A549 (cell line): ENCODE measurements around the gene SLC22A2. TPM values are rescaled to one million over a fixed set of nuclear protein-coding genes. Genes with fewer than 3 reads are reported as not detected.
A peak's percentile ranks its signal among the peaks of the same experiment; 100 is the strongest.

Source experiments
- ATAC-seq, 2 experiments: fragments of 200-7000 bp in 1 of 2; fragments of >200 bp in 1 of 2; cut with Nextera tagmentation in 1 of 2; cut with Tn5 transposase in 1 of 2; 3 replicates each; pipeline versions ENCODE4 v1.8.0 to v1.9.1; 2018 to 2020; ENCODE audit warnings: mild to moderate bottlenecking in 1 of 2, moderate library complexity in 1 of 2
- CTCF ChIA-PET: fragments of 300-600 bp; sonication (Branson Sonifier 250); formaldehyde crosslinking; extraction: SDS; loops from one replicate; lab custom pipeline; 2021; ENCODE audit warnings: antibody characterized with exemption, inconsistent platforms; lab: Yijun Ruan, JAX
- POLR2A ChIA-PET: fragments of 350-600 bp; formaldehyde crosslinking; extraction: SDS; loops from one replicate; lab custom pipeline; 2021; ENCODE audit warnings: antibody characterized with exemption, inconsistent platforms; lab: Yijun Ruan, JAX
- DNase-seq, 2 experiments: peaks; one replicate each; pipeline versions ENCODE4 v3.0.0 to v3.0.0-alpha.2; 2011 to 2016; ENCODE audit warnings: low read depth in 1 of 2, low spot score in 1 of 2
- FAIRE-seq: peaks from 2 replicates; lab custom pipeline; 2011; peaks lifted over from hg19 to GRCh38; lab: Jason Lieb, UNC
- H3K27ac ChIP-seq, 2 experiments: fragments of >200 bp; sonication (Bioruptor Twin); formaldehyde crosslinking; 3 replicates each; pipeline ENCODE4 v1.5.1; 2016 to 2017
- H3K4me1 ChIP-seq: fragments of >200 bp; sonication (Bioruptor Twin); formaldehyde crosslinking; 3 replicates; pipeline ENCODE4 v1.6.1; 2016
- H3K4me2 ChIP-seq: fragments of >200 bp; sonication (Bioruptor Twin); formaldehyde crosslinking; 3 replicates; pipeline ENCODE4 v1.6.1; 2016
- H3K4me3 ChIP-seq: fragments of >200 bp; sonication (Bioruptor Twin); formaldehyde crosslinking; 3 replicates; pipeline ENCODE4 v1.5.1; 2016
- H3K9me3 ChIP-seq: fragments of >200 bp; sonication (Bioruptor Twin); formaldehyde crosslinking; 3 replicates; pipeline ENCODE4 v1.6.1; 2016
- ATOH8 ChIP-seq: fragments of 250-450 bp; sonication (Bioruptor Pico); IDR thresholded peaks from 2 replicates; pipeline ENCODE4 v1.5.0; 2020; ENCODE audit warnings: low read depth, mild to moderate bottlenecking, moderate library complexity
- BCL3 ChIP-seq: fragments of >200 bp; sonication (Bioruptor Twin); formaldehyde crosslinking; IDR thresholded peaks from 3 replicates; pipeline ENCODE4 v1.6.1; 2016
- BHLHE40 ChIP-seq: IDR thresholded peaks from 2 replicates; pipeline ENCODE4 v1.6.1; 2012; ENCODE audit warnings: low read depth, low read length, inconsistent platforms
- EHF ChIP-seq: fragments of 250-450 bp; sonication (Bioruptor Pico); IDR thresholded peaks from 2 replicates; pipeline ENCODE4 v1.5.0; 2020; ENCODE audit warnings: mild to moderate bottlenecking
- EHMT2 ChIP-seq: fragments of 200-600 bp; sonication (generic); IDR thresholded peaks from 2 replicates; pipeline ENCODE4 v1.6.1; 2016; ENCODE audit warnings: antibody characterized with exemption, low read depth, mild to moderate bottlenecking, moderate library complexity
- ELK1 ChIP-seq: fragments of 150-350 bp; IDR thresholded peaks from 2 replicates; pipeline ENCODE4 v1.6.1; 2014; ENCODE audit warnings: low read depth, mild to moderate bottlenecking, low read length
- ESRRA ChIP-seq: fragments of 150-350 bp; IDR thresholded peaks from 2 replicates; pipeline ENCODE4 v1.6.1; 2014; ENCODE audit warnings: mild to moderate bottlenecking, low read length, borderline replicate concordance
- GATA3 ChIP-seq: IDR thresholded peaks from 2 replicates; pipeline ENCODE4 v1.6.1; 2012; ENCODE audit warnings: borderline replicate concordance
- HES2 ChIP-seq: fragments of >200 bp; sonication (Bioruptor Twin); formaldehyde crosslinking; IDR thresholded peaks from 2 replicates; pipeline ENCODE4 v1.6.1; 2016
- HEYL ChIP-seq: fragments of 250-450 bp; sonication (Bioruptor Pico); IDR thresholded peaks from 2 replicates; pipeline ENCODE4 v1.8.0; 2021; ENCODE audit warnings: mild to moderate bottlenecking, moderate library complexity
- HOXA7 ChIP-seq: fragments of 250-450 bp; sonication (Bioruptor Pico); IDR thresholded peaks from 2 replicates; pipeline ENCODE4 v1.5.0; 2020; ENCODE audit warnings: mild to moderate bottlenecking, moderate library complexity
- KDM1A ChIP-seq: fragments of 200-600 bp; sonication (generic); IDR thresholded peaks from 2 replicates; pipeline ENCODE4 v1.6.1; 2016; ENCODE audit warnings: low read depth, mild to moderate bottlenecking
- POLR2AphosphoS2 ChIP-seq: conservative IDR thresholded peaks from 2 replicates; pipeline ENCODE4 v1.6.1; 2012; ENCODE audit warnings: low read length, improper control_type of control experiment, inconsistent platforms
- RNF2 ChIP-seq: fragments of 200-600 bp; sonication (generic); IDR thresholded peaks from 2 replicates; pipeline ENCODE4 v1.6.1; 2016; ENCODE audit warnings: low read depth, mild to moderate bottlenecking, antibody characterized with exemption, moderate library complexity, borderline replicate concordance
- SREBF2 ChIP-seq: fragments of 450-650 bp; IDR thresholded peaks from 2 replicates; pipeline ENCODE4 v1.6.1; 2014; ENCODE audit warnings: mild to moderate bottlenecking, moderate library complexity
- TFCP2L1 ChIP-seq: fragments of 250-450 bp; sonication (Bioruptor Pico); IDR thresholded peaks from 2 replicates; pipeline ENCODE4 v1.5.0; 2021; ENCODE audit warnings: mild to moderate bottlenecking
- USF2 ChIP-seq: fragments of 450-650 bp; IDR thresholded peaks from 2 replicates; pipeline ENCODE4 v1.6.1; 2014; ENCODE audit warnings: antibody characterized with exemption
- ZC3H11A ChIP-seq: fragments of 450-650 bp; IDR thresholded peaks from 2 replicates; pipeline ENCODE4 v1.6.1; 2014; ENCODE audit warnings: antibody characterized with exemption, mild to moderate bottlenecking
- ZFP36 ChIP-seq: fragments of 450-650 bp; IDR thresholded peaks from 2 replicates; pipeline ENCODE4 v1.6.1; 2014; ENCODE audit warnings: borderline replicate concordance; ENCODE audit not compliant: partially characterized antibody
- ZSCAN20 ChIP-seq: fragments of 250-450 bp; sonication (Bioruptor Pico); IDR thresholded peaks from 2 replicates; pipeline ENCODE4 v1.8.0; 2022; ENCODE audit warnings: mild to moderate bottlenecking, moderate library complexity
- WGBS: methylation state at CpG from one replicate; pipeline ENCODE4 v1.1.6; 2017; ENCODE audit errors: missing lambda C conversion rate; 5-methylcytosine and 5-hydroxymethylcytosine counted together
- polyA plus RNA-seq, 4 experiments: library from polyadenylated mRNA; depleted of rRNA in 3 of 4; stranded (reverse); fragments of >200 nt; fragmentation: RNase III in 1 of 4; extraction: RNeasy Plus Mini Kit Qiagen cat#74134 plus additional on column Dnase treatment in 1 of 4; gene quantifications; 2 replicates in 3 of 4; 3 replicates in 1 of 4; pipeline ENCODE4 v1.2.3, GENCODE V29; 2011 to 2017

Gene SLC22A2
- polyA plus RNA-seq, 2 of the 4 experiments (the other 2 are of a cell fraction): 0.04 TPM; not detected in 1

- no peak for DNase-seq
- CTCF ChIA-PET: no interaction called here
- WGBS: 73% methylated on average over 2 of the region's 2 CpGs
Measured at GRCh38 chr6:160284575-160284974, 26.0 kb upstream of the SLC22A2 start.

GRCh38 chr6:160282444-160282843 is 23.8 kb upstream of the SLC22A2 start:
- Histone ChIP-seq H3K9me3 (no peaks in the 10 kb centered on the region), H3K27ac (no peak overlapping the region), H3K4me1 (no peaks in the 10 kb centered on the region), H3K4me3 (no peak overlapping the region)
- ChIA-PET POLR2A (no interaction called here), CTCF (no interaction called here)
- ATAC-seq: no peak
- no peak for TF ChIP-seq TFCP2L1
- TF ChIP-seq ELK1: no peak
- TF ChIP-seq HES2: no peak
- TF ChIP-seq POLR2AphosphoS2: no peak
- no peak for TF ChIP-seq USF2
- no peak for TF ChIP-seq HOXA7 (CRISPR knock-in tag)
- TF ChIP-seq, all 56 proteins: peak for 0
- 76% methylated on average over 1 of the region's 1 CpG for WGBS
- H3K4me2 ChIP-seq: no peak overlapping the region
- no peak for DNase-seq
- no peak for FAIRE-seq

More at GRCh38 chr6:160284575-160284974, 26.0 kb upstream of the SLC22A2 start:
- H3K4me2 ChIP-seq: no peak overlapping the region
- H3K9me3 ChIP-seq: no peaks in the 10 kb centered on the region
- TF ChIP-seq ZFP36 (no peak), SREBF2 (no peak), ESRRA (no peak), BHLHE40 (no peak), GATA3 (no peak), RNF2 (no peak), BCL3 (no peak), ATOH8 (no peak)
- H3K4me1 ChIP-seq: no peaks in the 10 kb centered on the region
- ATAC-seq (no peak), FAIRE-seq (no peak)
- no peak overlapping the region for H3K27ac ChIP-seq
- H3K4me3 ChIP-seq: no peak overlapping the region
- POLR2A ChIA-PET: no interaction called here

GRCh38 chr6:160279850-160280249 is 21.2 kb upstream of the SLC22A2 start:
- H3K4me1 ChIP-seq: no peaks in the 10 kb centered on the region
- H3K27ac ChIP-seq: no peak overlapping the region
- no peak overlapping the region for H3K4me2 ChIP-seq
- TF ChIP-seq ZSCAN20 (CRISPR knock-in tag) (no peak), EHMT2 (no peak), HEYL (CRISPR knock-in tag) (no peak), EHF (CRISPR knock-in tag) (no peak), RNF2 (no peak), KDM1A (no peak), ZC3H11A (no peak)
- DNase-seq: peak in 1 of 2 experiments; percentile 26
- no peak for FAIRE-seq
- no peaks in the 10 kb centered on the region for H3K9me3 ChIP-seq
- ChIA-PET POLR2A (no interaction called here), CTCF (no interaction called here)
- WGBS: 63% methylated on average over 2 of the region's 2 CpGs
- no peak overlapping the region for H3K4me3 ChIP-seq
- no peak; a peak in 1 of 6 replicates for ATAC-seq
